ENCODE data around the gene ELFN2.
"Not testable (repeated sequence)": the region's sequence is repeated elsewhere in the genome, so short reads cannot be mapped to it uniquely, and the experiment has no call there.

The ELFN2 gene

GRCh38 chr22:37333724-37334460 is 93.4 kb downstream of the ELFN2 start:
- TF ChIP-seq CTCF (IDR thresholded peaks at IDR 0.05): no peak
- H3K27ac ChIP-seq: no peak overlapping the region
- DNase-seq (ENCODE audit: low spot score): no peak
- no peak overlapping the region for H3K4me3 ChIP-seq

GRCh38 chr22:37331856-37332536 is 95.3 kb downstream of the ELFN2 start:
- no peak overlapping the region for H3K27ac ChIP-seq
- DNase-seq (ENCODE audit: low spot score): no peak
- H3K4me3 ChIP-seq: no peak overlapping the region
- TF ChIP-seq CTCF (IDR thresholded peaks at IDR 0.05): no peak

GRCh38 chr22:37331034-37331428 is 96.2 kb downstream of the ELFN2 start:
- no peak overlapping the region for H3K4me3 ChIP-seq
- no peak overlapping the region for H3K27ac ChIP-seq
- TF ChIP-seq CTCF (IDR thresholded peaks at IDR 0.05): no peak
- DNase-seq (ENCODE audit: low spot score): no peak

- Histone ChIP-seq H3K4me3 (no peak overlapping the region), H3K27ac (no peak overlapping the region)
- no peak for DNase-seq (ENCODE audit: low spot score)
These were observed 96.9 kb downstream of the ELFN2 start for GRCh38 chr22:37330200-37331033.

GRCh38 chr22:37329238-37330140 is 97.8 kb downstream of the ELFN2 start:
- no peak for TF ChIP-seq CTCF (IDR thresholded peaks at IDR 0.05)
- DNase-seq (ENCODE audit: low spot score): no peak
- no peak overlapping the region for H3K4me3 ChIP-seq
- H3K27ac ChIP-seq: no peak overlapping the region

More at GRCh38 chr22:37330200-37331033, 96.9 kb downstream of the ELFN2 start:
- TF ChIP-seq CTCF (IDR thresholded peaks at IDR 0.05): no peak

- not testable (repeated sequence) for DNase-seq (ENCODE audit: low spot score); H3K27ac ChIP-seq; H3K4me3 ChIP-seq
These were observed 98.6 kb downstream of the ELFN2 start for GRCh38 chr22:37328538-37329237.
